T-helper 2 cell (primary cell): ENCODE results near the gene FAR1.
"Not testable (repeated sequence)": the region's sequence is repeated elsewhere in the genome, so short reads cannot be mapped to it uniquely, and the experiment has no call there.

Experiments
- DNase-seq, 5 experiments: peaks; one replicate each; pipeline versions ENCODE4 v3.0.0 to v3.0.0-alpha.2; 2012 to 2022

Gene FAR1

DNA sequence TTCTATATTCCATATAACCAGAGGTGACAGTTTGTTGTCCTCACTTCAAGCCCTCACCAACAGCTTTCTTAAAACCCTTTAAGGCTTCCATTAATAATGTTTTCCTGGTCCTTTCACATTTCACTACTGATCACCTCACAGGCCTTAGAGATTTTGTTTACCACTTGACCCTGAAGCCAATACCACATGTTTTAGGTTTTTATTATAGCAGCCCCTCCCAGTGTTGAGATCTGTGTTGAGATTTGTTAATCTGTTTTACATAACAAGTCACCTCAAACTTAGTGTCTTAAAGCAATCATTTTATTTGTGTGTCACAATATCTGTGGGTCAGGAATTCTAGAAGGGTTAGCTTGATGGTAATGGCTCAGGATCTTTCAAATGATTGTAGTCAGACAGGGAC, 49.9 kb downstream of the FAR1 start:
- peak in 1 of 5 experiments; percentile 4 for DNase-seq

DNA sequence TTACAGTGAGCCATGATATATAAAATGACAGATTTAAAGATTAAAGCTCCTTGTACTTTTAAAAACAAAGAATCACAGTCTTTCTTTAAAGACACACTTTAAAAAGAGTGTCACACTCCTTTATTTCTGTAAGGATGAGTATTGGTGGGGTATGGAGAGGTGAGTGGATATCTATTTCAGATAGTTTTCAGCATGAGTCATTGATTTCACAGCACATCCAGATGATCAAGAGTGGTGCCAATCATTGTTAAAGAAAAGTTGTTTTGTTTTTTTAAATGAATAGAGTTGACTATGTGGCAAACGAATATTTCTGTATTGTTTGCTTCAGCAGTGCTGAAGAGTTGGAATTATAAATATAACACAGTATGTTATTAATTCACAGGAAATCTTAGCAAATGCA, 52.5 kb downstream of the FAR1 start:
- DNase-seq = no peak

DNA sequence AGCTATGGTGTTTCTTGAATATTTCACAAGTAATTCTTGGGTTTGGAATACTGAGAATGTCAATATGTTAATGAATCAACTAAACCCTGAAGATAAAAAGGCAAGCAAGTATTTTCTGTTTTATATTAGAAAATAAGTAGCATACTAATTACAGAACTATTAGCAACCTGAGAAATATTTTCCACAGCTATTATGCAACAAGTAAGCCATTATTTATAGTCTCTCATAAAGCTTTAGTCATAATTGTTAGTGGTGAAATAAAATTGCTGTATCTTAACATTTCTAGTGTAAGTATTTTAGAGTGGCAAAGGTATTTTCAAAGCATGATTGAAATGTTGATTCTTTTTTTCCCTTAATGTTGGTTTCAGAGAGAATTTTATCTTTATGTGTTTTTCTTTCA, 53.3 kb downstream of the FAR1 start:
- DNase-seq = no peak

DNA sequence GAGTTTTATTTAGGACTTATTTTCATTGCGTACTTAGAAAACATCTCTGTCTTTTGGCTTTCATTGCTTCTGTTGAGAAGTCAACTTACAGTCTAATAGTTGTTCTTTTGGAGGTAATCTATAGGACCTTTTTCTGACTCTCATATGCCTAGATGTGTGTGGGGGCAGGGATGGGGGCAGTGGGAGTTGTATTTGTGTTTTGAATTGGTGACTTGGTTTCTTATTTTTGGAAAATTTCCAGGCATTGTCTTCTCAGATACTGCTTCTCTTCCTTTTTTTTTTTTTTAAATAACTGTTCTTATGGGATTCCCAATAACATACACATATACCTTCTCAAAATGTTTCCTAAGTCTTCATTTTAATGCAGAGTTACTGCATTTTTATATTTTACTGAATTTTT, 58.0 kb downstream of the FAR1 start:
- DNase-seq = no peak

DNA sequence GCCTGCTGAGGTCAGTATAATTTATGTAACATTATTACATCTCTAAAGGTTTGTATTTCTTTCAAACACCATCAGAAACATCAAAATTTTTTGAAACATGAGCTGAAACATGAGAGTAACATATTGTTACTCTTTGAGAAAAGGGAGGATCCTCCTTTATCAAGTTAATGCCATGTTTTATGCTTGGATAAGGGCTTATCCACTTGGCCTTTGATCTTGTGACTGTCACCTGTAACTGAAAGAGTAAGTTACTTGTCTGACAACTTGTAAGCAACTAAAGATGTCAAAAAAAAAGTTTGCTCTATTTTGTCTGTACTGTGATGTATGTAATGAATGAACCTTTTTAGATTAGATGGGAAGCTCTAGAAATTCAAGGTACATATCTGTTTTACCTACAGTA, 59.6 kb downstream of the FAR1 start:
- no peak for DNase-seq

DNA sequence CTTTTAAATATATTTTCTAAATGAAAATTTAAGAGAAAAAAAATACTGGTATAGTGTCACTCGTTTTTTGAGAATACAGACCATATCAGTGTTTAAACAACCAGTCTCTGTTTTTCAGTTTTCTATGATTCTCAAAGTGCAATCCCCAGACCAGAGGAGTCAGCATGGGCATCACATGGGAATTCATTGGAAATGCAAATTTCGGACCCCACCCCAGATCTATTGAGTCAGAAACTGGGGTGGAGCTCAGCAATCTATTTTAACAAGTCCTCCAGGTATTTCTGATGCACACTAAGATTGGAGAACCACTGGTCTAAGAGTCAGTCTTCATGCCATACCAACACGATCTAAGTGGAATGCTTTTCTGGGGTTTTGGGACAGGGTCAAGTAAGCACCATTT, 66.1 kb downstream of the FAR1 start:
- no peak for DNase-seq

DNA sequence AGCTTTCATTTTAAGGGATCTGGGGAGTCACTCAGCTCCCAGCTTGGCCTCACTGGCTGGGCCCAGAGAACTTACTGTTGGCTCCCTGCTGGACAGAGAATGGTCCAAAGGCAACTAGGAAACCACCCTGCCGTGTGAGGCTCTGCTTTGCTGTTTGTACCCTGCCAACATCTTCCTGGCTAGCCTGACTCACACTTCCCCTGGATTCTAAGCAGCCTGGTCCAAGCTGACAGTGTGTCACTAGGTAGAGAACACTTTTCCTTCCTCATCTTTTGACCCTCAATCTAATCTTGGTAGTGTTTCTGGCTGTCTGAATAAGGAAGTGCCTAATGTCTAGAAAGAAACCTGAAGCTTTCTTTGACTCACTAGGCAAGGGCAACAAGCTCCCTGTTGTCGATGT, 76.7 kb downstream of the FAR1 start:
- no peak for DNase-seq

DNA sequence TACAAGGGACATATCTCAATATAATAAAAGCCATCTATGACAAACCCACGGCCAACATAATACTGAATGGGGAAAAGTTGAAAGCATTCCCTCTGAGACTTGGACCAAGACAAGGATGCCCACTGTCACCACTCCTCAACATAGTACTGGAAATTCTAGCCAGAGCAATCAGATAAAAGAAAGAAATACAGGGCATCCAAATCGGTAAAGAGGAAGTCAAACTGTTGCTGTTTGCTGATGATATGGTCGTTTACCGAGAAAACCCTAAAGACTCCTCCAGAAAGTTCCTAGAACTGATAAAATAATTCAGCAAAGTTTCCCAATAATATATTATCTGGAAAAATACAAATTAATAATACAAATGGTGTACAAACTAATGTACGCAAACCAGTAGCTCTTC, 84.8 kb downstream of the FAR1 start:
- not testable (repeated sequence) for DNase-seq

DNA sequence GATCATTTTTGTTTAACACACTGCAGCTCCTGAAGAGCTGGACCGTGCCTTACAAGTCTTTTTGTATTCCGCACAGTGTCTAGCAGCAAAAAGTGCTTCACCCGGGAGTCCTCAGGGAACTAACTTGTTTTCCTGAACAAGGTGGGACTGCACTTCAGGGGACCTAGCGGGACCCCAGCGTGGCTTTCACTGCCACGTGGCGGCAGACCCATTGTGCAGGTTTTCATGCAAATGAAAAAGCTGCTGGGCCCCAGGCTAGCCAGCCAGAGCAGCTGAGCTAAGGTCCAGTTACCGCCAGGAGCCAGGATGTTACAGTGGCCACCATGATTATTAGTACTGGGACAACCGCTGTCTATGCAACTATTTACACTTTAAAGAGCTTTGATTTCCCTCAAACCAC, 90.6 kb downstream of the FAR1 start:
- no peak for DNase-seq

DNA sequence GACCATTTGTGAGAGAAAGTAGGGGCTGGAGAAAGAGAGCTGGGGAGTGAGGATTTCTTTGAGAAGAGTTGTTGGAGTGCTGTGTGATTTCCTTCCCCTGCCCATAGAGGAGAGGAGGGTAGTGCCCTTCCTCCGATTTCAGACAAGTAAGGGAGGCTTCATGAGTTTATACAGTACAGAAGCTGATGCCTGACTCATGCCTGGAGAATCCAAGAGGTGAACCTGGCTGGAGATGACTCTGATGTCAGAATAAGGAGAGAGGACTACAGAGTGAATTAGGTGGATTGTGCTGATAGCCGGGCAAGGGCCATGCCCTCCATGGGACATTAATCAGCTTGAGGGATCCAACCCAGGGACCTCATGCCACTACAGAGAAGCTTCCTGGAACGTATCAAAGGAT, 91.6 kb downstream of the FAR1 start:
- DNase-seq = no peak

DNA sequence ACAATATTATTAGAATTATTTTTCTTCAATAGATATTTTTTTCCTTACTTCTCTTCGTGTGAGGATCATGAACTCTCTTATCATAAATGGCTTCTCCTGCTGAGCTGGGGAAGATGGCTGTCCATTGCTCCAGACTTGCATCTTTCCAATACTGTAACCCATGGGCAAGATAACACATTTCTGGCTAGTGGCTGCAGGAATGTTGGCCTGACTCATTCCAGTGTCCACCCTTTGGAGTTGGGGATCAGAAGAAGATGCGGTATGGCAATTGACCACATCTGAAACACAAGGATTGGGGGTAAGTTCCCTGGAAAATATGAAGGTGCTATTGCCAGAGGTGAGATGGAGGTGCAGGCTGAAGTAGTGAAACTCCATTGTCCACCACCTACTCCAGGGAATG, 92.8 kb downstream of the FAR1 start:
- no peak for DNase-seq

DNA sequence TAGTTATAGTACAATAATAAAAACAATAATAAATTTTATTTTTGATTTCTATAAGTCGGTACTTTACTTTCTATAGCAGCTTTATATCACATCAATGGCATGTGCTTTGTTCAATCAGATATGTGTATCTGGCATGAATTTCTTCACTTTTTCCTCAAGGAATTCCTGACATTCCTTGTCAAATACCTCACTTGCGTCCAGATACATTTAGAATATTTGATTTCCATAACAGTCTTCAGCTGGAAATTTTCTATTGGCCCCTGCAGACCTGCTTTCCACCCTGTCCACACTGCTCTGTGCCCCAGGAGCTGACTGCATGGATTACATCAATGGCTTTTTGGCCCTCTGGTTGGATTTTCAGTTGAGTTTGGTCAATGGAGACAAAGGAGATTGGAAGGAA, 93.2 kb downstream of the FAR1 start:
- DNase-seq = no peak

DNA sequence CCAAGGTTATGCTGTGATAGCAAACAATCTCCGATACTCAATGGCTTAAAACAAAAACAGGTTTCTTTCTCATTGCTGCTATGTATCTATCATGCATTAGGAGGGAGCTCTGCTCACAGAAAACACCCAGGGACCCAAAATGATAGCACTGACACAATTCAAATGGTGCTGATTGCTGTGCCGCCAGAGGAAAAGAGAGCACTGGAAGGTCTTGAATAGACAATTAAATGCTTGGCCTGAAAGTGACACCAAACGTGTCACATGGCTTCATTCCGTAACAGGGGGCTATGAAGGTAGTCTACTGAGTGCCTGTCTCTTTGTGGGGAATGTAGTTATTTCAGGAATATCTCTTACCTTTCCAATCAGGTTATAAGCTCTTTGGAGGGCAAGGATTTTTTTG, 94.2 kb downstream of the FAR1 start:
- no peak for DNase-seq

DNA sequence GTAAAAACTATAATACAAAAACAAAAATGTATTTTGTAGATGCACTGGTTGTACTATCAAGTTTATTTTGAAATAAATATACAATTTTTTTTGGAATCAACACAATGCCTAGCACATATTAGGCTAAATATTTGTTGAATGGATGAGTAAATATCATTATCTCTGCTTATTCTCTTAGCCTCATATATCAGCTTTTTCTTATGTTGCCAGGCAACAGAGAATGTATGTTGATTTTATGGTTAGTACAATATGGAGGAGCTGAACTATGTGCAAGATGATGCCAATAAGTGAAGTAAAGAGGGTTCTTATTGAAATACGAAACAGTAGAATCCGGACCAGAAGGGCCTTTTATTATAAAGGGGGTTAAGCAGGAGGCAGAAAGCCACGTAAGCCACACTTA, 94.9 kb downstream of the FAR1 start:
- no peak for DNase-seq

DNA sequence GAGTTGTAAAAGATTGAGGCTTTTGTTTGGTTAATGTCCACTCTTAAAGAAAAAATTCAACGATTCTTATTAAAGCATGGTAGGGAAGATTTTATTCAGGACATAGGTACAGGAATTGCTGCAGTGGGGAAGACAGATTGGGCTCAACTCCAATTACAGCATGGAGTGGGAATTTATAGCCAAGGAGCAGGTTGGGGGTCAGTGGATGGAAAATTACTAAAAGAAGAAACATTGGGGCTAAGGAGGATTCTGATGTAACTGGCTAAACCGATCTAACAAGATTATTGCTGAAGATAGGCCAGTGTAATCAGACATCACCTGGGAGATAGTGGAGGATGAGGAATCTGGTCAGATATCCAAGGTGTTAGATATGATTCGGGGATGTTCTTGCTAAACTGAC, 97.4 kb downstream of the FAR1 start:
- no peak for DNase-seq

DNA sequence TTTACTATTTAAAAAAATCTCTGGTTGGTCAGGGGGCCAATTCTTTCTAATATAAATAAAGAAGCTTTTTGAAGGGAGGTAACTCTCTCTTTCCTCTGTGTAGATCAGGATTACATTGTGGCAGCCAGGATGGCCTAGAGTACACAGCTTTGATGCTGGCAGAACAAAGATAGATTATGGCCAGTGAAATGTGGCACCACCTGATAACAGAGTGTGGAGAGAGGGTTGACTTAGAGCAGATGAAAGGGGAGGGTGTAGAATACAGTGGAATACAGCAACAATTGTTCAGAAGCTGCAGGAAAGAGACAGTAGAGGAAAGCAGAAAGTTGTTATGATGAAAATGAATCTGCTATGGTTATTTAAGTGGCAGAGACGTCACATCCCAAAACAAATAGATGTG, 99.0 kb downstream of the FAR1 start:
- no peak for DNase-seq

DNA sequence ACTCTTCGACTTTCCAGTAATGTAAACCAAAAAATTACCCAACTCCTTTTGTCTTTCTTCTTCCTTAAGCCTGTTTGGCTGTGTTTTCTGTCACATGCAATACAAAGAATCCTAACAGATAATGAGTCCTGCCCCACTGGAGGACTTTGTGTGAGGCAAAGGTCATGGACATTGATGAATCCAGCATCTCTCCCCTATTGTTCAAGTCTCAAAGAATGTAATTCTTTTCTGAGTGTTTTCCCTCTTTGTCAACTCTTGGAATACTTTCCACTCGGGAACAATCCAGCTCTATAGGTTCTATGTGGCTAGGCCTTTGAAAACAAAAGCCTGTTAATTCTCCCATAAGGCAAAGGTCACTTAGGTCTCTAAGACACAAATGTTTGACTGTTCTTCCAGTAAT, 100.7 kb downstream of the FAR1 start:
- no peak for DNase-seq

DNA sequence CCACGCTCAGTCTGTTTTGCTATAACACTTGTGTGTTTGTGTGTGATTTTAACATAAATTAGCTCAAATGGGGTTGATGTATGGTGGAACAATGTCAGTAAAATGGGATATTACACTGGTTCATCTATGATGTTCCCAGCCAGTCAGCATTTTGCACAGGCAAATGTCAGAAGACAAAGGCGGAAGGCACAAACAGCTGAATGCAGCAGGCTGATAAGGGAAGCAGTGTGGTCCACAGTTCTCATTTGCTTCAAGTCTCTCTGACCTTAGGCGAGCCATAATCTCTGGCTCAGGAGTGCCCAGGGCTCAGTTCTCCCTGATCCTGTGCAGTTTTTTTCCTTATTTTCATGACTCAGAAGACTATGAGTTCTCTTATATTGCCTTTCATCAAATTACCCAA, 102.7 kb downstream of the FAR1 start:
- no peak for DNase-seq

DNA sequence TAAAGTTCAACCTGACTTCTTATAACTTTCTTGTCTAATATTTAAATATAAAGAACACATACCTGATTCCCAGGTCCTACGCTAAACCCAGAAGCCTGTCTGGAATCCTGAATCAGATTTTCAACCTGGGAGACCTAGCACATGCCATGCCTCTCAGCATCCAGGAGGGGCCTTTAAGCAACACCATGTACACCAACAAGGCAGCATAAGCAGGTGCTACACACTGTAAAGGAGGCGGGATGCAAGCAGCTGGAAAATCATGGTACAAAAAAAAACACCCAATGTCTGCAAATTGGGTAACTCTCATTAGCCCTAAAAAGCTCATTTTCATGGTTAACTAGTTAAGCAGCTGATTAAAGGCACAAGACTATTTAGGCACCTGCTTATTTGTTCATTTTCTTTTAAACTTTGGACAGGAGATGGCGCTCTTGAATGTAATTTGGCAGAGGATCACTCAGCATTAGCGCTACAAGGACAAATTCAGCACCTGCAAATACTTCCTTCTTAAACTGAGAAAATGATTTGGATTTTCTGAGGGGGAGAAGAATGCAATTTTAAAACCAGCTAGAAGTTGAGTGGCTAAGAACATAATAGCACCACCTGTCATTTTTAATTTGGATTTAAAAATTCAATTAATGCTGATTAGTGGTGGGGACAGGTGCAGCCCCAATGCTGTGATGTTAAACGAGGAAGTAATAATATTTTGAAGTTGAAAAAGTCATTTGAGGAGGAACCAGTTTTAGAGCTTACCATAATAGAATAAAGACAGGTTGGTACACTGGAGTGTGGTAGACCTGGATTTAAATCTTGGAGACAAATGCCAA, 104.0 kb downstream of the FAR1 start:
- peak in 2 of 5 experiments; percentile 39 to 75 for DNase-seq

DNA sequence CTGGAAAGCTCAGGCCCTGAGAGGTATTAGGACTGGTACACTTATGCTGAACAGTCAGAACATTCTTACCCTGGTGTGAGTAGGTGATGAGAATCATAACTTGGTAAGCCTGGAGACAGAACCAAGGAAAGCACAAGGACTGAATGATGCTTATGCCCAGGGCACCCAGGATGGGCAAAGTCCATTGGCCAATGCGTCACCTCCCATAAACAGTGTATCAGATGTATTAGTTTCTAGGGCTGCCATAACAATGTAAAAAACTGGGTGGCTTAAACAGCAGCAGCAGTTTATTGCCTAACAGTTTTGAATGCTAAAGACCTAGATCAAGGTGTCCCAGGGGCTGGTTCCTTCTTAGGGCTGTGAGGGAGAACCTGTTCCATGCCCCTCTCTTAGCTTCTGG, 107.0 kb downstream of the FAR1 start:
- no peak for DNase-seq

DNA sequence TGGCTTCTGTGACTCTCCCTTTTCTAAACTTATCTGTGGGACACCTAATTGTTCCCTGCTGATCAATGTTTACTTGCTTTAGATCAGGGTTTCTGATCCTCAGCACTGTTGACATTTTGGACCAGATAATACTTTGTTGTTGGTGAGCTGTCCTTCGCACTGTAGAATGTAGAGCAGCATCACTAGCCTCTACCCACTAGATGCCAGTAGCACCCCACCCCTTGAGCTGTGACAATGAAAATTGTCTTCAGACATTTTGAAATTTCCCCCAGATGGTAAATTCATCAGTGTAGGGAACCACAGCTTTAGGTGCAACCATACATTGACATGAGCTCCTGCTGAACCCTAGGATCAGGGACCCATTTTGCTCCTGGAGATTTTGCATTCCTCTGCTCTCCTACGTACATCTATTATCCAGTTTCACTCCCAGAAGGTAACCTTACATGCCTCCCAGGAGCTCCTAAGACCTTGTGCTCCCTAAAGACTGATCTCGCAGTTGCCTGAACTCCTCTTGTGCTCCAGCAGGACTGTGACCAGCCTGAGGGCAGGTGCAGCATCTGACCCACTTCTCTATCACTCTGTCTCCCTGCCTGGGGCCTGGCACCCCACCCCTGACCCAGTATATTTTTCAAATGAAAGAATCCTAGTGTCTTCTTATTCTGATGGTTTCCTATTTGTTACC, 107.8 kb downstream of the FAR1 start:
- peak in 2 of 5 experiments; percentile 18 to 22 for DNase-seq

DNA sequence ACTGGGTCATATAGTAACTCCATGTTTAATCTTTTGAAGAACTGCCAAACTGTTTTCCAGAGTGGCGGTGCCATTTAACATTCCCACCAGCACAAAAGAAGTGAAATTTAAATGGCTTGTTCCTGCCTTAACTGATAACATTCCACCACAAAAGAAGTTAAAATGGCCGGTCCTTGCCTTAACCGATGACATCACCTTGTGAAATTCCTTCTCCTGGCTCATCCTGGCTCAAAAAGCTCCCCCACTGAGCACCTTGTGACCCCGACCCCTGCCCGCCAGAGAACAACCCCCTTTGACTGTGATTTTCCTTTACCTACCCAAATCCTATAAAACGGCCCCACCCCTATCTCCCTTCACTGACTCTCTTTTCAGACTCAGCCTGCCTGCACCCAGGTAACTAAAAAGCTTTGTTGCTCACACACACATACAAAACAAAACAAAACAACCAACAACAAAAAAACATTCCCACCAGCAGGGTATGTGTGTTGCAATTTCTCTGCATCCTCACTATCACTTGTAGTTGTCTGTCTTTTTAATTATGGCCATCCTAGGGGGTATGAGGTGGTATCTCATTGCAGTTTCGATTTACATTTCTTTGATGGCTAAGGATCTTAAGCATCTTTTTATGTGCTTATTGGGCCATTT, 109.0 kb downstream of the FAR1 start:
- no peak for DNase-seq

DNA sequence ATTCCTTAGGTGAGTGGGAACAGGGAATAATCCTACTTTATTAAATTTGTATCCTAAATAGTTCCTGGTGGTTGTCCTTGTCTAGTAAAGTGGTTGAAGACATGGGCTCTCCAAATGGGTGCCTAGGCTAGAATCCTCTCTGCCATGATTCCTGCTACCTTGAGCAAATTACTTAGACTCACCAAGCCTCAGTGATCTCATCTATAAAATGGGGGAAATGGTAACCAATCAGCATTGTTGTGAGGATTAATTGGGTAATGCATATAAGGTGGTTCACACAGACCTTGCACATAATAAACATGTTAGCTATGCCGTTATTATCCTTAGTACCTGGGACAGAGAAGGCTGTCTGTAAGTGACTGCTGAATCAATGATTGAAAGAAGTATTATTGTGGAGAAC, 109.9 kb downstream of the FAR1 start:
- DNase-seq = no peak

DNA sequence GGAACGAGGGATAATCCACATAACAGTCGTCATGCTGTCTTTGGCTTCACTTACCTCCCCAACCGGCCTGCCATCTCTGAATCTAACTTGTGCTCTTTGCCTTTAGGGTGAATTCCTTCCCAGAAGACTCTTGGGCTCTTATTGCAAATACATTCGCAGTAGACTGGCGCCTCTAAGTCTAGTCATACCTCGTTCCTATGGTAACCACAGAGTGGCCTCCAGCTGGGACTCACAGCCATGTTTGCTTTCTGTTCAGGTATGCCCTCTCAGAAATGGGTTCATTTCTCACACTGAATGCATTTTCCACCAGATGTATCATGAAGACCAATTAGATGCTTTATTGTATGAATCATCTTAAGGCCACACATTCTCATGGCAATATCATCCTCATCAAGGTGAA, 112.7 kb downstream of the FAR1 start:
- no peak for DNase-seq
